Suprapubic skin (tissue), 3 donors: Measurements from ENCODE around the gene DMRTA1.

Source experiments
- CTCF ChIP-seq, 2 donors: fragments of 200-600 bp in 1 of 2; fragments of 450-650 bp in 1 of 2; sonication (generic) in 1 of 2; IDR thresholded peaks; one replicate each; pipeline ENCODE4 v1.5.1; 2016 to 2019; ENCODE audit warnings: antibody characterized with exemption in 2 of 2, mild to moderate bottlenecking in 1 of 2, moderate library complexity in 1 of 2
- EP300 ChIP-seq: sonication (generic); formaldehyde crosslinking; IDR thresholded peaks from one replicate; pipeline ENCODE4 v1.6.1; 2017; ENCODE audit warnings: antibody characterized with exemption
- POLR2A ChIP-seq, 2 donors: fragments of 450-650 bp; IDR thresholded peaks; one replicate each; pipeline ENCODE4 v1.6.1; 2017; ENCODE audit warnings: antibody characterized with exemption in 2 of 2, mild to moderate bottlenecking in 2 of 2, moderate library complexity in 2 of 2

GRCh38 chr9:22423566-22423965, 23.1 kb upstream of the DMRTA1 start:
- TF ChIP-seq CTCF (IDR thresholded peaks at IDR 0.05) (no peak), POLR2A (IDR thresholded peaks at IDR 0.05) (no peak), EP300 (no peak)
